Tibial nerve (tissue), 4 donors: ENCODE measurements around the gene DPH5. TPM values are rescaled to one million over a fixed set of nuclear protein-coding genes. Genes with fewer than 3 reads are reported as not detected.

Experiments used
- DNase-seq, 2 donors: peaks; one replicate each; pipeline ENCODE4 v3.0.0-alpha.2; 2019; ENCODE audit warnings: low spot score in 2 of 2
- H3K27ac ChIP-seq, 4 donors: fragments of 200-600 bp; sonication (generic) in 3 of 4; one replicate each; pipeline ENCODE4 v1.5.1; 2017 to 2019; ENCODE audit warnings: mild to moderate bottlenecking in 1 of 4
- H3K27me3 ChIP-seq, 2 donors: fragments of 200-600 bp; sonication (generic) in 1 of 2; one replicate each; pipeline versions ENCODE4 v1.5.1 to v1.6.0; 2017 to 2019
- H3K36me3 ChIP-seq, 3 donors: fragments of 200-600 bp; sonication (generic); one replicate each; pipeline ENCODE4 v1.5.1; 2018 to 2019
- H3K4me1 ChIP-seq, 4 donors: fragments of 200-600 bp; sonication (generic) in 3 of 4; one replicate each; pipeline ENCODE4 v1.5.1; 2017 to 2019
- H3K4me3 ChIP-seq, 4 donors: fragments of 200-600 bp; sonication (generic) in 3 of 4; one replicate each; pipeline ENCODE4 v1.5.1; 2017 to 2019; ENCODE audit warnings: mild to moderate bottlenecking in 1 of 4, moderate library complexity in 1 of 4
- H3K9me3 ChIP-seq, 4 donors: fragments of 200-600 bp; sonication (generic) in 3 of 4; one replicate each; pipeline ENCODE4 v1.5.1; 2017 to 2019
- CTCF ChIP-seq, 5 experiments: fragments of 200-600 bp in 3 of 5; fragments of 450-650 bp in 2 of 5; sonication (generic) in 3 of 5; IDR thresholded peaks; one replicate each; pipeline ENCODE4 v1.5.1; 2016 to 2019; ENCODE audit warnings: antibody characterized with exemption in 5 of 5, mild to moderate bottlenecking in 3 of 5, moderate library complexity in 2 of 5
- EP300 ChIP-seq, 2 donors: sonication (generic); formaldehyde crosslinking; IDR thresholded peaks; one replicate each; pipeline ENCODE4 v1.6.1; 2017; ENCODE audit warnings: antibody characterized with exemption in 2 of 2, mild to moderate bottlenecking in 1 of 2
- POLR2A ChIP-seq, 2 donors: fragments of 450-650 bp; IDR thresholded peaks; one replicate each; pipeline ENCODE4 v1.6.1; 2017; ENCODE audit warnings: antibody characterized with exemption in 2 of 2, mild to moderate bottlenecking in 2 of 2, moderate library complexity in 2 of 2
- WGBS, 2 donors: methylation state at CpG; one replicate each; pipeline ENCODE4 v1.1.5; 2018; 5-methylcytosine and 5-hydroxymethylcytosine counted together
- total RNA-seq, 4 donors: library from RNA; depleted of rRNA; stranded (reverse); fragments of >200 nt; gene quantifications; one replicate each; pipeline ENCODE4 v1.1.0, GENCODE V29; 2016

The DPH5 gene
- total RNA-seq, 4 donors from 2014 or later = 11.0 to 21.9 (median 17.8) TPM

GRCh38 chr1:100942304-100943046 lies 83.1 kb downstream of the DPH5 start:
- H3K4me3 ChIP-seq = no peak overlapping the region
- WGBS, 2 donors = 66 to 73% methylated on average over 2 of the region's 2 CpGs
- no peak for TF ChIP-seq CTCF (IDR thresholded peaks at IDR 0.05)
- no peak for TF ChIP-seq EP300 (IDR thresholded peaks at IDR 0.05)
- no peak for TF ChIP-seq POLR2A (IDR thresholded peaks at IDR 0.05)
- no peaks in the 10 kb centered on the region for H3K27me3 ChIP-seq
- H3K27ac ChIP-seq = no peak overlapping the region
- no peaks in the 10 kb centered on the region for H3K4me1 ChIP-seq
- H3K36me3 ChIP-seq = peaks cover 0 to 59% (median 0%) of the 10 kb centered on the region in 3 donors
- H3K9me3 ChIP-seq = no peaks in the 10 kb centered on the region
- no peak for DNase-seq

- Histone ChIP-seq H3K27me3 (no peaks in the 10 kb centered on the region), H3K4me1 (no peaks in the 10 kb centered on the region), H3K27ac (no peak overlapping the region), H3K9me3 (no peaks in the 10 kb centered on the region), H3K4me3 (no peak overlapping the region), H3K36me3 (peaks cover 0 to 62% (median 0%) of the 10 kb centered on the region in 3 donors)
- no peak for TF ChIP-seq CTCF (IDR thresholded peaks at IDR 0.05)
- TF ChIP-seq EP300 (IDR thresholded peaks at IDR 0.05) = no peak
- no peak for TF ChIP-seq POLR2A (IDR thresholded peaks at IDR 0.05)
- 84 to 87% methylated on average over 9 of the region's 9 CpGs for WGBS, 2 donors
- no peak for DNase-seq
These were observed 83.9 kb downstream of the DPH5 start for GRCh38 chr1:100941580-100942216.

- H3K9me3 ChIP-seq = no peaks in the 10 kb centered on the region
- peaks cover 0 to 67% (median 0%) of the 10 kb centered on the region in 3 donors for H3K36me3 ChIP-seq
- DNase-seq = no peak
- H3K27ac ChIP-seq = no peak overlapping the region
- TF ChIP-seq POLR2A (IDR thresholded peaks at IDR 0.05) (no peak), CTCF (IDR thresholded peaks at IDR 0.05) (no peak), EP300 (IDR thresholded peaks at IDR 0.05) (no peak)
- H3K4me3 ChIP-seq = no peak overlapping the region
- H3K27me3 ChIP-seq = no peaks in the 10 kb centered on the region
- no peaks in the 10 kb centered on the region for H3K4me1 ChIP-seq
- 94 to 96% methylated on average over 1 of the region's 1 CpG for WGBS, 2 donors
These were observed 84.5 kb downstream of the DPH5 start for GRCh38 chr1:100941098-100941527.

Other genes with a start within 250 kb of the DPH5 start
- 10 to 100 TPM; 11.1 to 17.5 (median 13.5) TPM for gene EXTL2, start 130.9 kb downstream of the DPH5 start, total RNA-seq
- 10 to 100 TPM; 14.4 to 28.8 (median 17.7) TPM for gene SLC30A7, start 129.7 kb downstream of the DPH5 start, total RNA-seq
- gene S1PR1, start 211.2 kb upstream of the DPH5 start, total RNA-seq = 100 to 1,000 TPM in 1 of 4 donors, 10 to 100 TPM in 3; 22.2 to 101 (median 59.4) TPM